Omental fat pad (tissue), 4 donors: Measurements from ENCODE around the gene KRTAP21-3. TPM values are rescaled to one million over a fixed set of nuclear protein-coding genes. Genes with fewer than 3 reads are reported as not detected.

Source experiments
- ATAC-seq: fragments of 150-250 bp; one replicate; pipeline ENCODE4 v1.9.1; 2016; ENCODE audit warnings: mild to moderate bottlenecking, moderate library complexity; ENCODE audit not compliant: low FRiP score
- DNase-seq: peaks from one replicate; pipeline ENCODE4 v3.0.0-alpha.2; 2019; ENCODE audit warnings: low spot score
- small RNA-seq: library from RNA; depleted of rRNA; stranded (forward); fragments of <200 nt; gene quantifications from one replicate; pipeline ENCODE3, GENCODE V24; 2016
- total RNA-seq, 4 donors: library from RNA; depleted of rRNA; stranded (reverse); fragments of >200 nt; gene quantifications; one replicate each; pipeline ENCODE4 v1.1.0, GENCODE V29; 2016
- TF ChIP-seq, protein P1 (sequence below), 3 donors: fragments of 450-650 bp; IDR thresholded peaks; one replicate each; pipeline ENCODE4 v1.5.1; 2016 to 2017; ENCODE audit warnings: antibody characterized with exemption in 3 of 3, mild to moderate bottlenecking in 3 of 3, moderate library complexity in 2 of 3

Gene KRTAP21-3
- total RNA-seq, 4 donors from 2014 or later = not detected

- TF ChIP-seq, protein P1, sequence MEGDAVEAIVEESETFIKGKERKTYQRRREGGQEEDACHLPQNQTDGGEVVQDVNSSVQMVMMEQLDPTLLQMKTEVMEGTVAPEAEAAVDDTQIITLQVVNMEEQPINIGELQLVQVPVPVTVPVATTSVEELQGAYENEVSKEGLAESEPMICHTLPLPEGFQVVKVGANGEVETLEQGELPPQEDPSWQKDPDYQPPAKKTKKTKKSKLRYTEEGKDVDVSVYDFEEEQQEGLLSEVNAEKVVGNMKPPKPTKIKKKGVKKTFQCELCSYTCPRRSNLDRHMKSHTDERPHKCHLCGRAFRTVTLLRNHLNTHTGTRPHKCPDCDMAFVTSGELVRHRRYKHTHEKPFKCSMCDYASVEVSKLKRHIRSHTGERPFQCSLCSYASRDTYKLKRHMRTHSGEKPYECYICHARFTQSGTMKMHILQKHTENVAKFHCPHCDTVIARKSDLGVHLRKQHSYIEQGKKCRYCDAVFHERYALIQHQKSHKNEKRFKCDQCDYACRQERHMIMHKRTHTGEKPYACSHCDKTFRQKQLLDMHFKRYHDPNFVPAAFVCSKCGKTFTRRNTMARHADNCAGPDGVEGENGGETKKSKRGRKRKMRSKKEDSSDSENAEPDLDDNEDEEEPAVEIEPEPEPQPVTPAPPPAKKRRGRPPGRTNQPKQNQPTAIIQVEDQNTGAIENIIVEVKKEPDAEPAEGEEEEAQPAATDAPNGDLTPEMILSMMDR (IDR thresholded peaks at IDR 0.05) = no peak
- DNase-seq (no peak), ATAC-seq (no peak)
Measured at GRCh38 chr21:30672985-30673650, 45.5 kb downstream of the KRTAP21-3 start.

DNA sequence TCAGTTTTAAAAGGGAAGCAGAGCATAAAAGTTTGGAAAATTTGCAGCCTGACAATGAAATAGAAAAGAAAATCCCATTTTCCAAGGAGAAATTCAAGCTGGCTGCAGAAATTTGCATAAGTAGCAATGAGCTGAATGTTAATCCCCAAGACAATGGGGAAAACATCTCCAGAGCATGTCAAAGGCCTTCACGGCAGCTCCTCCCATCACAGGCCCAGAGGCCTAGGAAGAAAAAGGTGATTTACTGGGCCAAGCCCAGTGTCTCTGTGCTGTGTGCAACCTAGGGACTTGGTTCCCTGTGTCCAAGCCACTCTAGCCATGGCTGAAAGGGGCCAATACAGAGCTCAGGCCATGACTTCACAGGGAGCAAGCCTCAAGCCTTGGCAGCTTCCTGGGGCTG is 49.8 kb downstream of the KRTAP21-3 start:
- no peak for DNase-seq
- no peak for ATAC-seq
- TF ChIP-seq, protein P1 (IDR thresholded peaks at IDR 0.05) = no peak

Small RNA genes within 50 kb of the gene (small RNA-seq; reads per million reads assigned to genes)
- not detected for gene AP000244.1
- gene KRTAP21-3 = not detected

Other genes starting within 250 kb of the KRTAP21-3 start
- gene KRTAP19-1, start 238.4 kb downstream of the KRTAP21-3 start, total RNA-seq = not detected
- gene KRTAP19-2, start 231.3 kb downstream of the KRTAP21-3 start, total RNA-seq = not detected
- gene KRTAP19-3, start 226.8 kb downstream of the KRTAP21-3 start, total RNA-seq = not detected
- gene KRTAP19-4, start 221.6 kb downstream of the KRTAP21-3 start, total RNA-seq = not detected
- gene KRTAP19-5, start 216.6 kb downstream of the KRTAP21-3 start, total RNA-seq = not detected
- not detected for gene KRTAP19-6, start 176.9 kb downstream of the KRTAP21-3 start, total RNA-seq
- gene KRTAP19-7, start 157.5 kb downstream of the KRTAP21-3 start, total RNA-seq = not detected
- not detected for gene KRTAP22-2, start 128.4 kb downstream of the KRTAP21-3 start, total RNA-seq
- not detected for gene KRTAP6-3, start 126.3 kb downstream of the KRTAP21-3 start, total RNA-seq
- gene KRTAP6-2, start 119.9 kb downstream of the KRTAP21-3 start, total RNA-seq = not detected
- gene KRTAP22-1, start 117.7 kb downstream of the KRTAP21-3 start, total RNA-seq = not detected
- gene KRTAP6-1, start 104.8 kb downstream of the KRTAP21-3 start, total RNA-seq = not detected
- not detected for gene KRTAP20-1, start 102.4 kb downstream of the KRTAP21-3 start, total RNA-seq
- not detected for gene KRTAP20-4, start 98.2 kb downstream of the KRTAP21-3 start, total RNA-seq
- gene KRTAP20-2, start 83.6 kb downstream of the KRTAP21-3 start, total RNA-seq = not detected
- not detected for gene KRTAP20-3, start 75.9 kb downstream of the KRTAP21-3 start, total RNA-seq
- not detected for gene KRTAP21-2, start 28.5 kb upstream of the KRTAP21-3 start, total RNA-seq
- gene KRTAP21-1, start 36.7 kb upstream of the KRTAP21-3 start, total RNA-seq = not detected
- gene KRTAP8-1, start 94.5 kb upstream of the KRTAP21-3 start, total RNA-seq = not detected
- not detected for gene KRTAP7-1, start 111.0 kb upstream of the KRTAP21-3 start, total RNA-seq
- not detected for gene KRTAP11-1, start 162.8 kb upstream of the KRTAP21-3 start, total RNA-seq